GM12892 (cell line): ENCODE measurements around the gene VPS13D.
"Not testable (repeated sequence)": the region's sequence is repeated elsewhere in the genome, so short reads cannot be mapped to it uniquely, and the experiment has no call there.

Source experiments
- DNase-seq: peaks from one replicate; pipeline ENCODE4 v3.0.0; 2011; ENCODE audit not compliant: insufficient read length
- FAIRE-seq: peaks from 2 replicates; lab custom pipeline; 2011; peaks lifted over from hg19 to GRCh38; lab: Jason Lieb, UNC
- POLR2A ChIP-seq: IDR thresholded peaks from 2 replicates; pipeline ENCODE4 v1.6.1; 2011; ENCODE audit warnings: low read depth, low read length, control low read depth
- POLR2AphosphoS5 ChIP-seq: IDR thresholded peaks from 2 replicates; pipeline ENCODE4 v1.6.1; 2011; ENCODE audit warnings: low read depth, low read length, control low read depth
- TAF1 ChIP-seq: IDR thresholded peaks from 2 replicates; pipeline ENCODE4 v1.6.1; 2011; ENCODE audit warnings: low read depth, mild to moderate bottlenecking, control low read depth, low read length, borderline replicate concordance

VPS13D gene

DNA sequence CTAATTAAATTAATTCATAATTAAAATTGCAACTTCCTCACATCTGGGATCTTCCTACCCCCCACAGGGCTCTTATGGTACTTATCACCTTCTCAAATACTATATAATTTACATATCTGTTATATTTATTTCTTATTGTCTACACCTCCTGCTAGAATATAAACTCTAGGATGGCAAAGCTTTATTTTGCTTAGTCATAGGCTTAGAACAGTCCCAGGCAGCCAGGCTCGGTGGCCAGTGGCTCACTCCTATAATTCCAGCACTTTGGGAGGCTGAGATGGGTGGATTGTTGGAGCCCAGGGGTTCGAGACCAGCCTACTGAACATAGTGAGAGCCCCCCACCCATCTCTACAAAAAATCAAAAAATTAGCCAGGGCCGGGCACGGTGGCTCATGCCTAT, 10.0 kb upstream of the VPS13D start:
- no peak for DNase-seq
- no peak for FAIRE-seq
- TF ChIP-seq POLR2AphosphoS5 (no peak), POLR2A (no peak), TAF1 (no peak)

DNA sequence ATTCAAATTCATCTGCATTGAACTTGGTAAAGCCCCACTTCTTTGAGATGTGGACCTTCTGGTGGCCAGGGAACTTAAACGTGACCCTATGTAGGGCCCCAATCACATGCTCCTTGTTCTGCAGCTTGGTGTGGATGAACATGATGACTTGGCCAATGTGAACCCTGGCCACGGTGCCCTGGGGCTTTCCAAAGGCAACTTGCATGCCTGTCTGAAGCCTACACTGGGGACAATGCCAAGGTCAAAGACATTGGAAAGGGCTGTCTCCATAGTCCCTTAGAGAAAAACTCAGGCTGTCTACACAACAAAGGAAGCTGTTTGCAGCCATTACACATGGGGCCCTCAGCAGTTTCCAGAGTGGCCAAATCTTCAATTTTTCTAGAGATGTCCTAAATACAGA, 8.9 kb upstream of the VPS13D start:
- DNase-seq, result no peak
- no peak for TF ChIP-seq POLR2A
- no peak for TF ChIP-seq TAF1
- TF ChIP-seq POLR2AphosphoS5, result no peak
- no peak for FAIRE-seq

DNA sequence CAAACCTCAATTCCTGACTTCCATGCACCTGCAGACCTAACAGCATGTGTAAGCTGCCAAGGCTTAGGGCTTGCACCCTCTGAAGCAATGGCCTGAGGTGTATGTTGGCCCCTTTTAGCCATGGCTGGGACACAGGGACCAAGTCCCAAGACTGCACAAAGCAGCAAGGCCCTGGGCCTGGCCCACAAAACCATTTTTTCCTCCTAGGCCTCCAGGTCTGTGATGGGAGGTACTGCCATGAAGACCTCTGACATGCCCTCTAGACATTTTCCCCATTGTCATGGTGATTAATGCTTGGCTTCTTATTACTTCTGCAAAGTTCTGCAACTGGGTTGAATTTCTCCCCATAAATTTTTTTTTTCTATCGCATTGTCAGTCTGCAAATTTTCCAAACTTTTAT, 7.1 kb upstream of the VPS13D start:
- not testable (repeated sequence) for FAIRE-seq, DNase-seq

DNA sequence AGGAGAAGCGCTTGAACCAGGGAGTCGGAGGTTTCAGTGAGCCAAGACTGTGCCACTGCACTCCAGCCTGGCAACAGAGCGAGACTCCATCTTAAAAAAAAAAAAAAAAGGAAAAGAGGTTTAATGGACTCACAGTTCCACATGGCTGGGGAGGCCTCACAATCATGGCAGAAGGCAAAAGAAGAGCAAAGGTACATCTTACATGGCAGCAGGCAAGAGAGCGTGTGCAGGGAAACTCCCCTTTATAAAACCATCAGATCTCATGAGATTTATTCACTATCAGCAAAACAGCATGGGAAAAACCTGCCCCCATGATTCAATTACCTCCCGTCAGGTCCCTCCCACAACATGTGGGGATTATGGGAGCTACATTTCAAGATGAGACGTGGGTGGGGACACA, 5.7 kb upstream of the VPS13D start:
- not testable (repeated sequence) for FAIRE-seq, DNase-seq

GRCh38 chr1:12228979-12229378, 851 bp upstream of the VPS13D start:
- TF ChIP-seq POLR2A, result no peak
- no peak for TF ChIP-seq TAF1
- no peak for TF ChIP-seq POLR2AphosphoS5
- no peak for FAIRE-seq
- no peak for DNase-seq

- DNase-seq (no peak), FAIRE-seq (no peak)
- TF ChIP-seq TAF1 (no peak), POLR2A (no peak), POLR2AphosphoS5 (no peak)
Observed at GRCh38 chr1:12229386-12229834, 420 bp upstream of the VPS13D start.

- TF ChIP-seq POLR2A (no peak), TAF1 (no peak), POLR2AphosphoS5 (no peak)
- FAIRE-seq (peak; percentile 65), DNase-seq (peak; percentile 36)
Observed at GRCh38 chr1:12230549-12231275, 882 bp downstream of the VPS13D start.

DNA sequence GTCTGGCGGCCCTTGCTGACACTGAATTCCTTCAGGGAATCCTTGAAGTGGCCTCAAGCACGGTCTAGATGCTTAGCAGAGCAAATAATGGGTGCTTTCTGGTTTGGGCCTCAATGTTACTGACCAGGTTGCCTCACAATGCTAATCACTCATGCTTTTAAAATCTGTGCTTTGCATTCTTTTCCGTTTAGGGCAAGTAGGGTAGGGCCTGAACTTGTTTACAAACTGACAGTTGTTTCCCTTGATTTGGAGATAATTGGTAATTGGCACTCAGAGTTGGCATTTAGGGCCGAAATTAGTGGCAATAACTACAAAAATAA, 1.4 kb downstream of the VPS13D start:
- DNase-seq (no peak), FAIRE-seq (no peak)
- TF ChIP-seq POLR2AphosphoS5 (no peak), POLR2A (no peak), TAF1 (no peak)

GRCh38 chr1:12232221-12232620, 2.4 kb downstream of the VPS13D start:
- TF ChIP-seq POLR2AphosphoS5 (no peak), POLR2A (no peak), TAF1 (no peak)

GRCh38 chr1:12244078-12244477, 14.2 kb downstream of the VPS13D start:
- FAIRE-seq, result no peak
- no peak for TF ChIP-seq TAF1
- no peak for TF ChIP-seq POLR2A
- no peak for TF ChIP-seq POLR2AphosphoS5

More at GRCh38 chr1:12232221-12232620, 2.4 kb downstream of the VPS13D start:
- no peak for DNase-seq
- FAIRE-seq, result no peak

GRCh38 chr1:12244585-12244984, 14.8 kb downstream of the VPS13D start:
- no peak for TF ChIP-seq POLR2AphosphoS5
- no peak for TF ChIP-seq POLR2A
- TF ChIP-seq TAF1, result no peak
- DNase-seq (no peak), FAIRE-seq (no peak)

More at GRCh38 chr1:12244078-12244477, 14.2 kb downstream of the VPS13D start:
- DNase-seq, result no peak

GRCh38 chr1:12245116-12245515, 15.3 kb downstream of the VPS13D start:
- FAIRE-seq, result no peak

DNA sequence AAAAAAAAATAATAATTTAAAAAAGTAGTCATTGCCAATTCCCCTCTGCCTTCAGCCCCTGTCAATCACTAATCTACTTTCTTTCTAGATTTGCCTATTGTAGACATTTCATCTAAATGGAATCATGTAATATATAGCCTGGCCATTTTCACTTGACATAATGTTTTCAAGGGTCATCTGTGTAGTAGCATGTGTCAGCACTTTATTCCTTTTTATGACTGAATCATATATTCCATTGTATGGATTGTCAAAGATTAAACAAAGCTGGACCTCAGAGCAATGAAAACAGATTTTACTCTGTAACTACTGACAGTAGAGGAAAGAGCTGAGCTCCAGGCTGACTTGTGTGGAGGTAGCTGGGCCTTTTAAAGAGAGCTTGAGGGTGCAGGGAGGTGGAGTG, 15.9 kb downstream of the VPS13D start:
- no peak for DNase-seq
- TF ChIP-seq TAF1, result no peak
- no peak for FAIRE-seq

More at GRCh38 chr1:12245116-12245515, 15.3 kb downstream of the VPS13D start:
- no peak for DNase-seq
- TF ChIP-seq POLR2A (no peak), TAF1 (no peak), POLR2AphosphoS5 (no peak)

- FAIRE-seq (no peak), DNase-seq (no peak)
- TF ChIP-seq TAF1 (no peak), POLR2A (no peak), POLR2AphosphoS5 (no peak)
Observed at GRCh38 chr1:12246584-12246983, 16.8 kb downstream of the VPS13D start.
